ENCODE measurements around the gene CFAP46. TPM values are rescaled to one million over a fixed set of nuclear protein-coding genes. Genes with fewer than 3 reads are reported as not detected.
A peak's percentile ranks its signal among the peaks of the same experiment; 100 is the strongest.
"Not testable (repeated sequence)": the region's sequence is repeated elsewhere in the genome, so short reads cannot be mapped to it uniquely, and the experiment has no call there.

The CFAP46 gene
- total and polyA plus RNA-seq, 9 donors: 0.50 to 22.4 (median 1.6) TPM; not detected in 1

GRCh38 chr10:132891368-132891767 is 51.0 kb downstream of the CFAP46 start:
- no peak overlapping the region for H3K4me3 ChIP-seq
- no peaks in the 10 kb centered on the region for H3K27me3 ChIP-seq
- WGBS, 3 donors: 77 to 86% (median 80%) methylated on average over 6 of the region's 6 CpGs
- intact Hi-C loops (cut with DNase I): no loop called here
- H3K27ac ChIP-seq: no peak overlapping the region
- no peaks in the 10 kb centered on the region for H3K36me3 ChIP-seq
- no peak for DNase-seq
- no peaks in the 10 kb centered on the region for H3K4me1 ChIP-seq (ENCODE audit: insufficient read depth)
- no peak for TF ChIP-seq POLR2A (IDR thresholded peaks at IDR 0.05)
- TF ChIP-seq EP300 (IDR thresholded peaks at IDR 0.05): no peak
- TF ChIP-seq, protein P1, sequence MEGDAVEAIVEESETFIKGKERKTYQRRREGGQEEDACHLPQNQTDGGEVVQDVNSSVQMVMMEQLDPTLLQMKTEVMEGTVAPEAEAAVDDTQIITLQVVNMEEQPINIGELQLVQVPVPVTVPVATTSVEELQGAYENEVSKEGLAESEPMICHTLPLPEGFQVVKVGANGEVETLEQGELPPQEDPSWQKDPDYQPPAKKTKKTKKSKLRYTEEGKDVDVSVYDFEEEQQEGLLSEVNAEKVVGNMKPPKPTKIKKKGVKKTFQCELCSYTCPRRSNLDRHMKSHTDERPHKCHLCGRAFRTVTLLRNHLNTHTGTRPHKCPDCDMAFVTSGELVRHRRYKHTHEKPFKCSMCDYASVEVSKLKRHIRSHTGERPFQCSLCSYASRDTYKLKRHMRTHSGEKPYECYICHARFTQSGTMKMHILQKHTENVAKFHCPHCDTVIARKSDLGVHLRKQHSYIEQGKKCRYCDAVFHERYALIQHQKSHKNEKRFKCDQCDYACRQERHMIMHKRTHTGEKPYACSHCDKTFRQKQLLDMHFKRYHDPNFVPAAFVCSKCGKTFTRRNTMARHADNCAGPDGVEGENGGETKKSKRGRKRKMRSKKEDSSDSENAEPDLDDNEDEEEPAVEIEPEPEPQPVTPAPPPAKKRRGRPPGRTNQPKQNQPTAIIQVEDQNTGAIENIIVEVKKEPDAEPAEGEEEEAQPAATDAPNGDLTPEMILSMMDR (IDR thresholded peaks at IDR 0.05): no peak
- no peaks in the 10 kb centered on the region for H3K9me3 ChIP-seq

DNA sequence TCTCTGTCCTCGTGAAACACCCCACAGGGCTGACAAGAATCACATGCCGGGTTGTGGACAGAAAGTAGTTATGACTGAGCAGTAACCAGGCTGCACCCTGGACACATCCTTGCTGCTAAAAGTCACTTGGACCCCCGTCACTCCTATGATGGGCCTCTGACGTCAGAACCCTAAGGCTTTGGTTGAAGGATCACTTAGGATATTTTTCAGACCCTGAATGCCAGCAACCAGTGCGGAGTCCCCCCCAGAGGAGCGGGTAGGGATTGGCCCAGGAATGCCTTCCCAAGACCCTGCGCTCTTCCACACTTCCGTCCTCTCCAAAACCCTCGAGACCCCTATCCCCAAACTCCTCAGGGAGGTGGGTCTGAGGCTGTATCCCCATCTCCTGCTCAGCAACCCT is 52.1 kb downstream of the CFAP46 start:
- Histone ChIP-seq H3K27ac (no peak overlapping the region), H3K4me1 (ENCODE audit: insufficient read depth) (no peaks in the 10 kb centered on the region), H3K9me3 (no peaks in the 10 kb centered on the region), H3K36me3 (no peaks in the 10 kb centered on the region), H3K4me3 (no peak overlapping the region), H3K27me3 (no peaks in the 10 kb centered on the region)
- 69 to 77% (median 75%) methylated on average over 9 of the region's 9 CpGs for WGBS, 3 donors
- peak in 2 of 5 donors; percentile 5 to 15 for DNase-seq
- no peak for TF ChIP-seq EP300 (IDR thresholded peaks at IDR 0.05)
- TF ChIP-seq POLR2A (IDR thresholded peaks at IDR 0.05): no peak
- TF ChIP-seq, protein P1 (IDR thresholded peaks at IDR 0.05): no peak
- intact Hi-C loops (cut with DNase I): no loop called here

DNA sequence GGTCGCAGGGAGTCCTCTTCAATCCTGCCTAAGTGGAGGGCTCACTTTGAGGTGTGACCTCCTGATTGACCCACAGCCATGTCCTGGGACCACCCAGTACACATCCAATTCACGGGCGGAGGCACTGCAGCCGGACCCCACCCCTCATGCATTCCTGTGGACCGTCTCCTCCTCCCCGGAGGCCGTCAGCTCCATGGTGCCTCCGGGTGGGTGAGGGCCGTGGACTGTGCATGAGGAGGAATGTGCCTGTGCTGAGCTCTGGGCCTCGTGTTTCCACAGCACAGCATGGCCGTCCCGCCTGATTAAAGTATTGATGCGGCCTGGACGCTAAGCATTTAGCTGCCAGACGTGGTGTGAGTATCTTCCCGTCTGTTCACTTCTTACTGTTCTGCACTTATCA is 52.8 kb downstream of the CFAP46 start:
- Histone ChIP-seq H3K4me3 (no peak overlapping the region), H3K27ac (no peak overlapping the region), H3K36me3 (no peaks in the 10 kb centered on the region), H3K4me1 (ENCODE audit: insufficient read depth) (no peaks in the 10 kb centered on the region), H3K27me3 (no peaks in the 10 kb centered on the region), H3K9me3 (no peaks in the 10 kb centered on the region)
- intact Hi-C loops (cut with DNase I): no loop called here
- WGBS, 3 donors: 31 to 50% (median 38%) methylated on average over 14 to 16 of the region's 16 CpGs
- no peak for TF ChIP-seq POLR2A (IDR thresholded peaks at IDR 0.05)
- TF ChIP-seq EP300 (IDR thresholded peaks at IDR 0.05): no peak
- TF ChIP-seq, protein P1 (IDR thresholded peaks at IDR 0.05): no peak
- no peak for DNase-seq

DNA sequence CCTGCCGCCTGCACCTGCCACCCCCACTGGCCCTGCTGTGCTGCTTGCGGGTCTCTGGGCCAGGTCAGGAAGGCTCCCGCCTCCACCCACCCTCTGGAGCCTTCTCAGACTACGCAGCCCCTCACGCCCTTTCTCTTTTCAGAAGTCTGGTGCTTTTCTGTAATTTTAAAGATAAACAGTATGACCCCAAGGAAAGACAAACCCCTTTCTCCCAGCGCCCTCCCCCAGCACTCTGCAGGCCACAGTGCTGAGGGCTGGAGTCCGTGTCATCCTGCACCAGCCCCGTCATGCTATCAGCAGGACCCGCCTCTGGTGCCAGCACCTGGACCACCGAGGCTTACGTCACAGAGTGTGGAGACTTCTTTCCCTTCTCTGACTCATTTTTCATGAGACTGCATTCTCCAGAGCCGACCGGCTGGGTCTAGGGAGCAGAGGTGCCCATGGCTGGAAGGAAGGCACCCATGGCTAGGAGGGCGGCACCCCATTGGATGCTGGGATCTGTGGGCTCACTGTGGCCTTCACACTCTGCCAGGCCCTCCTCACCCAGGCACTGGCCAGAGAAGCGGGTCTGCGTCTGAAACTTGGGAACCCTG is 53.4 kb downstream of the CFAP46 start:
- peak in 2 of 5 donors; percentile 6 to 18 for DNase-seq

DNA sequence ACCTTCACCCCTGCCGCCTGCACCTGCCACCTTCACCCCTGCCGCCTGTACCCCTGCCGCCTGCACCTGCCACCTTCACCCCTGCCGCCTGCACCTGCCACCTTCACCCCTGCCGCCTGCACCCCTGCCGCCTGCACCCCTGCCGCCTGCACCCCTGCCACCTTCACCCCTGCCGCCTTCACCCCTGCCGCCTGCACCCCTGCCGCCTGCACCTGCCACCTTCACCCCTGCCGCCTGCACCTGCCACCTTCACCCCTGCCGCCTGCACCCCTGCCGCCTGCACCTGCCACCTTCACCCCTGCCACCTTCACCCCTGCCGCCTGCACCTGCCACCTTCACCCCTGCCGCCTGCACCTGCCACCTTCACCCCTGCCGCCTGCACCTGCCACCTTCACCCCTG is 53.9 kb downstream of the CFAP46 start:
- WGBS, 3 donors: 77 to 86% (median 84%) methylated on average over 15 to 16 of the region's 16 CpGs
- H3K27me3 ChIP-seq; intact Hi-C loops (cut with DNase I): not testable (repeated sequence)

More for the DNA sequence above, 53.4 kb downstream of the CFAP46 start:
- H3K9me3 ChIP-seq: no peaks in the 10 kb centered on the region
- H3K27ac ChIP-seq: no peak overlapping the region
- no peaks in the 10 kb centered on the region for H3K36me3 ChIP-seq
- no peak overlapping the region for H3K4me3 ChIP-seq
- TF ChIP-seq EP300 (IDR thresholded peaks at IDR 0.05): no peak
- no peak for TF ChIP-seq POLR2A (IDR thresholded peaks at IDR 0.05)
- TF ChIP-seq, protein P1 (IDR thresholded peaks at IDR 0.05): no peak
- WGBS, 3 donors: 58 to 67% (median 60%) methylated on average over 14 to 16 of the region's 16 CpGs
- no peaks in the 10 kb centered on the region for H3K27me3 ChIP-seq
- intact Hi-C loops (cut with DNase I): no loop called here
- no peaks in the 10 kb centered on the region for H3K4me1 ChIP-seq (ENCODE audit: insufficient read depth)

More for the DNA sequence above, 53.9 kb downstream of the CFAP46 start:
- H3K36me3 ChIP-seq; H3K4me3 ChIP-seq; H3K27ac ChIP-seq; H3K4me1 ChIP-seq (ENCODE audit: insufficient read depth); DNase-seq; H3K9me3 ChIP-seq: not testable (repeated sequence)

Measured in ovary (tissue), 9 donors.